SHP77 (cell line): Measurements from ENCODE around the gene BICRAL.
"Not testable (repeated sequence)": the region's sequence is repeated elsewhere in the genome, so short reads cannot be mapped to it uniquely, and the experiment has no call there.

Experiments used
- DNase-seq, 2 experiments: peaks; one replicate each; lab custom pipeline; 2025; lab: John Stamatoyannopoulos, UW

Gene BICRAL

GRCh38 chr6:42795651-42796050, 13.8 kb downstream of the BICRAL start:
- DNase-seq = no peak

- DNase-seq = no peak
Observed at GRCh38 chr6:42796171-42796570, 14.3 kb downstream of the BICRAL start.

- DNase-seq = not testable (repeated sequence)
Observed at GRCh38 chr6:42797696-42798095, 15.8 kb downstream of the BICRAL start.

GRCh38 chr6:42805297-42805861, 23.5 kb downstream of the BICRAL start:
- no peak for DNase-seq

- not testable (repeated sequence) for DNase-seq
Observed at GRCh38 chr6:42806359-42806758, 24.5 kb downstream of the BICRAL start.

- no peak for DNase-seq
Observed at GRCh38 chr6:42808492-42809483, 26.9 kb downstream of the BICRAL start.

GRCh38 chr6:42813074-42813645, 31.3 kb downstream of the BICRAL start:
- no peak for DNase-seq

- DNase-seq = no peak
Observed at GRCh38 chr6:42813906-42814444, 32.1 kb downstream of the BICRAL start.

- not testable (repeated sequence) for DNase-seq
Observed at GRCh38 chr6:42815726-42816125, 33.9 kb downstream of the BICRAL start.

GRCh38 chr6:42817907-42818306, 36.1 kb downstream of the BICRAL start:
- no peak for DNase-seq

GRCh38 chr6:42818416-42818815, 36.6 kb downstream of the BICRAL start:
- no peak for DNase-seq

GRCh38 chr6:42818878-42819277, 37.0 kb downstream of the BICRAL start:
- DNase-seq = no peak

- peak; percentile 6 to 17 for DNase-seq
Observed at GRCh38 chr6:42819803-42820511, 38.1 kb downstream of the BICRAL start.

- no peak for DNase-seq
Observed at GRCh38 chr6:42820512-42821340, 38.9 kb downstream of the BICRAL start.

- no peak for DNase-seq
Observed at GRCh38 chr6:42821341-42821668, 39.5 kb downstream of the BICRAL start.

GRCh38 chr6:42821846-42822245, 40.0 kb downstream of the BICRAL start:
- DNase-seq = no peak

- no peak for DNase-seq
Observed at GRCh38 chr6:42829561-42830092, 47.8 kb downstream of the BICRAL start.

- no peak for DNase-seq
Observed at GRCh38 chr6:42831237-42831636, 49.4 kb downstream of the BICRAL start.

GRCh38 chr6:42834056-42834455, 52.2 kb downstream of the BICRAL start:
- no peak for DNase-seq

GRCh38 chr6:42841844-42842584, 60.2 kb downstream of the BICRAL start:
- DNase-seq = no peak
